CD4-positive, alpha-beta T cell (primary cell): ENCODE measurements around the gene HOXA5. TPM values are rescaled to one million over a fixed set of nuclear protein-coding genes. Genes with fewer than 3 reads are reported as not detected.
A peak's percentile ranks its signal among the peaks of the same experiment; 100 is the strongest.

Experiments
- ATAC-seq: fragments of 200-7000 bp; cut with Tn5 transposase; one replicate; pipeline ENCODE4 v1.10.0; 2022; ENCODE audit warnings: mild to moderate bottlenecking; ENCODE audit not compliant: poor library complexity
- CTCF ChIA-PET: fragments of 350-600 bp; sonication (Branson Sonifier 250); formaldehyde crosslinking; loops from one replicate; lab custom pipeline; 2021; ENCODE audit warnings: antibody characterized with exemption, inconsistent platforms; lab: Charles Lee
- POLR2A ChIA-PET: fragments of 350-600 bp; sonication (Branson Sonifier 250); formaldehyde crosslinking; loops from one replicate; lab custom pipeline; 2021; ENCODE audit warnings: antibody characterized with exemption, inconsistent platforms; lab: Charles Lee
- DNase-seq, 14 experiments: peaks; one replicate each; pipeline ENCODE4 v3.0.0-alpha.2; 2013 to 2020; ENCODE audit warnings: mixed read lengths in 2 of 14
- H3K27ac ChIP-seq, 2 donors: one replicate each; pipeline versions ENCODE4 v1.5.1 to v1.7.0; 2013; ENCODE audit warnings: low read length in 2 of 2, low read depth in 1 of 2, mild to moderate bottlenecking in 1 of 2
- H3K27me3 ChIP-seq, 2 experiments: 1 replicate in 1 of 2; 2 replicates in 1 of 2; pipeline versions ENCODE4 v1.6.1 to v1.7.0; 2013; ENCODE audit warnings: low read length in 2 of 2, control low read depth in 1 of 2, mild to moderate bottlenecking in 1 of 2, moderate library complexity in 1 of 2; ENCODE audit not compliant: insufficient read depth in 2 of 2, control insufficient read depth in 1 of 2
- H3K36me3 ChIP-seq: one replicate; pipeline ENCODE4 v1.6.1; 2013; ENCODE audit warnings: low read length, control low read depth; ENCODE audit not compliant: insufficient read depth
- H3K4me1 ChIP-seq: one replicate; pipeline ENCODE4 v1.6.1; 2013; ENCODE audit warnings: low read length, control low read depth; ENCODE audit not compliant: insufficient read depth
- H3K4me3 ChIP-seq: one replicate; pipeline ENCODE4 v1.5.1; 2013; ENCODE audit warnings: mild to moderate bottlenecking, low read length, moderate library complexity
- H3K9me3 ChIP-seq, 2 experiments: 1 replicate in 1 of 2; 2 replicates in 1 of 2; pipeline versions ENCODE4 v1.6.1 to v1.7.0; 2013; ENCODE audit warnings: low read length in 2 of 2, mild to moderate bottlenecking in 2 of 2, control low read depth in 1 of 2, moderate library complexity in 1 of 2; ENCODE audit not compliant: control insufficient read depth in 1 of 2, insufficient read depth in 1 of 2
- H3K27ac Mint-ChIP-seq: one replicate; pipeline ENCODE4 v1.8.0; 2020; ENCODE audit warnings: mixed read lengths
- H3K27me3 Mint-ChIP-seq: one replicate; pipeline ENCODE4 v1.8.0; 2021; ENCODE audit warnings: mixed read lengths
- H3K36me3 Mint-ChIP-seq: one replicate; pipeline ENCODE4 v1.8.0; 2021; ENCODE audit warnings: low read depth, mixed read lengths
- H3K4me1 Mint-ChIP-seq: one replicate; pipeline ENCODE4 v1.8.0; 2021; ENCODE audit warnings: low read depth, mixed read lengths
- H3K4me3 Mint-ChIP-seq: one replicate; pipeline ENCODE4 v1.8.0; 2020; ENCODE audit warnings: mild to moderate bottlenecking, mixed read lengths
- H3K9me3 Mint-ChIP-seq: one replicate; pipeline ENCODE4 v1.8.0; 2020; ENCODE audit warnings: mixed read lengths
- intact Hi-C, 2 experiments: fragments of 100-400 bp; cut with DNase I in 1 of 2; cut with micrococcal nuclease in 1 of 2; formaldehyde crosslinking; loops; one replicate each; pipeline versions ENCODE4 v1.15.1 to v1.9.0; 2023 to 2025; cut with DNase I, micrococcal nuclease
- total RNA-seq, 174 experiments: library from RNA in 2 of 174; stranded (reverse) in 2 of 174; gene quantifications; one replicate each; pipeline ENCODE4 v1.2.3 and lab custom pipeline; 2021 to 2026
- TF ChIP-seq, protein P1 (sequence below): fragments of 200-600 bp; IDR thresholded peaks from one replicate; pipeline ENCODE4 v1.8.0; 2022; ENCODE audit warnings: antibody characterized with exemption, mild to moderate bottlenecking

HOXA5 gene
- total RNA-seq, 2 experiments from 2014 or later = not detected

DNA sequence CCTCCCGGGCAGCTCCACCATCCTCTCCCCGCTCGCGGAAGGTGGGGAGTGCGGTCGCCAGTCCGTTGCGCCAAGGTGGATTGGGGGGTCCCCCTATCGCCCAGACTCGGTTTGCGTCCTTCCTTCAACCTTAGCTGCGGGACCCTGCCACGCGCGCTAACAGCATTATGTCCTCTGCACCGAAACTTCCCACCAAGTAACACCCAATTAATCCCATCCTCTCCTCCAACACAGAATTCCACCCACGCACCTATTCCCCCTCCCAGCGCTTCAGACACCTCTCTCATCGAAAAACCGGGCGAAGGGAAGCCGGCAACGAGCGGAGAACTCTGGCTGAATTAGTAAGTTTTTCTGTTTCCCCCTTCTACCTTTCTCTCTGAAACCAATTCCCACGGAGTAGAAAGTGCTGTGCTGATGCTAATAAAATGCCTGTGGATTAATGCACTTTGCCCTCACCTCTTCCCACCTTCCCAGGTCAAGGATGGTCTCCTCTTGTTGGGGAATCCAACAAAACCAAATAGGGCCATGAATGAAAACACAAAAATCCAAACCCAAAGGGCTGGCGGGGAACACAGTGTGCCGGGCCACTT lies 8.0 kb upstream of the HOXA5 start:
- Mint-ChIP-seq H3K27me3 (peaks cover 98% of the 10 kb centered on the region), H3K27ac (peak overlapping the region; percentile 24), H3K4me3 (peak overlapping the region; percentile 79), H3K4me1 (peaks cover 57% of the 10 kb centered on the region), H3K9me3 (no peaks in the 10 kb centered on the region), H3K36me3 (no peaks in the 10 kb centered on the region)
- intact Hi-C loops = loop anchor here (2.0 to 5.0 kb wide), 3 partner anchors 17 to 46 kb away; partner anchors contain the start of gene HOXA11 (in 1 of the 2)
- Histone ChIP-seq H3K9me3 (peaks cover 0 to 69% of the 10 kb centered on the region in 2 experiments), H3K4me1 (peaks cover 67% of the 10 kb centered on the region), H3K27me3 (peaks cover 91 to 98% of the 10 kb centered on the region in 2 experiments), H3K27ac (no peak overlapping the region), H3K4me3 (peak overlapping the region; percentile 46), H3K36me3 (no peaks in the 10 kb centered on the region)
- ChIA-PET POLR2A (interaction anchor here (1.5 kb wide), 1 partner anchor 10 kb away, joined by 5 read pairs; no protein-coding TSS in a partner anchor), CTCF (interaction anchor here (1.0 to 4.0 kb wide), 14 partner anchors 10 to 1286 kb away, joined by 3 to 51 read pairs (median 6); partner anchors contain the start of gene HOXA9)
- TF ChIP-seq, protein P1, sequence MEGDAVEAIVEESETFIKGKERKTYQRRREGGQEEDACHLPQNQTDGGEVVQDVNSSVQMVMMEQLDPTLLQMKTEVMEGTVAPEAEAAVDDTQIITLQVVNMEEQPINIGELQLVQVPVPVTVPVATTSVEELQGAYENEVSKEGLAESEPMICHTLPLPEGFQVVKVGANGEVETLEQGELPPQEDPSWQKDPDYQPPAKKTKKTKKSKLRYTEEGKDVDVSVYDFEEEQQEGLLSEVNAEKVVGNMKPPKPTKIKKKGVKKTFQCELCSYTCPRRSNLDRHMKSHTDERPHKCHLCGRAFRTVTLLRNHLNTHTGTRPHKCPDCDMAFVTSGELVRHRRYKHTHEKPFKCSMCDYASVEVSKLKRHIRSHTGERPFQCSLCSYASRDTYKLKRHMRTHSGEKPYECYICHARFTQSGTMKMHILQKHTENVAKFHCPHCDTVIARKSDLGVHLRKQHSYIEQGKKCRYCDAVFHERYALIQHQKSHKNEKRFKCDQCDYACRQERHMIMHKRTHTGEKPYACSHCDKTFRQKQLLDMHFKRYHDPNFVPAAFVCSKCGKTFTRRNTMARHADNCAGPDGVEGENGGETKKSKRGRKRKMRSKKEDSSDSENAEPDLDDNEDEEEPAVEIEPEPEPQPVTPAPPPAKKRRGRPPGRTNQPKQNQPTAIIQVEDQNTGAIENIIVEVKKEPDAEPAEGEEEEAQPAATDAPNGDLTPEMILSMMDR = no peak
- peak; percentile 23 for ATAC-seq
- DNase-seq = no peak

DNA sequence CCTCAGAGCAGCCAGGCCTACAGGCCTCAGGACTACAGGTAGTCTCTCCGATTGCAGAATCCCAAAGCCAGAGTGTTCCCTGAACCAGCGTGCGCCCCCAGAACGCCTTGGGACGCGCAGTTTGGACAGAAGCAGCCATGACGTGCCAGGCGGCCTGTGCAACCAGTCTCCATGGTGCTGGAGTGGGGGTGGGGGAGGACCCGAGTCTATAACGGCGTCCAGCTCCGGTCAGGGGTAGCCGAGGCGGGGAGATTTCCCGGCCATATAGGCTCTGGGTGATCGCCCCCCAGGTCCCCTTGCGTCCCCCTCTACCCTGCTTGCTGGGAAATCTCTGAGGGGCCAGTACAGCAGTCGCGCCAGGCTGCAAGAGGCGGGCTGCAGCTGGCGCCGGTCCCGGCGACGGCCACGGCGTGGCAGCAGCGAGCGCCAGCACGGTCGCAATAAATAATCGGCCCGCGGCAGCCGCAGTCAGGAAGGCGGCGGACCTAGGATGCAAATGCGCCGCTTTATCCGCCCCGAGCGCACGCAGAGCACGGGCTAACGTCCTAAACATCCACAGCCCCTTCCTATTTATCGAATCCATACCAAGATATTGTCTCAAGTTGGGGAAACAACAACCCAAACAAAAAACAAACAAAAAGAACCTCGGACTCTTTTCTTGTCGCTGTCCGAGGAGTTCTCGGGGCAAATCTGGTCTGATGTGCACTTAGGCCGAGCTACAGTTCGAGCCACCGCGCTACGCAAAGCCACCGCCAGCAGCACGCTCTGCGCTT lies 7.3 kb upstream of the HOXA5 start:
- H3K27me3 ChIP-seq = peaks cover 91 to 98% of the 10 kb centered on the region in 2 experiments
- intact Hi-C loops = loop anchor here (2.0 to 5.0 kb wide), 3 partner anchors 18 to 47 kb away; partner anchors contain the start of gene HOXA11 (in 1 of the 2)
- peaks cover 50% of the 10 kb centered on the region for H3K4me1 Mint-ChIP-seq
- peaks cover 0 to 64% of the 10 kb centered on the region in 2 experiments for H3K9me3 ChIP-seq
- H3K27me3 Mint-ChIP-seq = peaks cover 98% of the 10 kb centered on the region
- peak overlapping the region; percentile 46 for H3K4me3 ChIP-seq
- ChIA-PET POLR2A (interaction anchor here (0.6 to 1.5 kb wide), 2 partner anchors 11 to 42 kb away, joined by 4 to 5 read pairs; no protein-coding TSS in a partner anchor), CTCF (interaction anchor here (0.6 to 4.0 kb wide), 25 partner anchors 8 to 1291 kb away, joined by 3 to 51 read pairs (median 3); partner anchors contain the start of gene HOXA9)
- DNase-seq = peak in 13 of 14 experiments; percentile 31 to 86 (median 59)
- peak; percentile 85 for ATAC-seq
- TF ChIP-seq, protein P1 = peak; percentile 85
- no peak overlapping the region for H3K27ac ChIP-seq
- peak overlapping the region; percentile 79 for H3K4me3 Mint-ChIP-seq
- H3K27ac Mint-ChIP-seq = no peak overlapping the region
- H3K9me3 Mint-ChIP-seq = no peaks in the 10 kb centered on the region
- H3K4me1 ChIP-seq = peaks cover 61% of the 10 kb centered on the region
- no peaks in the 10 kb centered on the region for H3K36me3 Mint-ChIP-seq
- H3K36me3 ChIP-seq = no peaks in the 10 kb centered on the region

DNA sequence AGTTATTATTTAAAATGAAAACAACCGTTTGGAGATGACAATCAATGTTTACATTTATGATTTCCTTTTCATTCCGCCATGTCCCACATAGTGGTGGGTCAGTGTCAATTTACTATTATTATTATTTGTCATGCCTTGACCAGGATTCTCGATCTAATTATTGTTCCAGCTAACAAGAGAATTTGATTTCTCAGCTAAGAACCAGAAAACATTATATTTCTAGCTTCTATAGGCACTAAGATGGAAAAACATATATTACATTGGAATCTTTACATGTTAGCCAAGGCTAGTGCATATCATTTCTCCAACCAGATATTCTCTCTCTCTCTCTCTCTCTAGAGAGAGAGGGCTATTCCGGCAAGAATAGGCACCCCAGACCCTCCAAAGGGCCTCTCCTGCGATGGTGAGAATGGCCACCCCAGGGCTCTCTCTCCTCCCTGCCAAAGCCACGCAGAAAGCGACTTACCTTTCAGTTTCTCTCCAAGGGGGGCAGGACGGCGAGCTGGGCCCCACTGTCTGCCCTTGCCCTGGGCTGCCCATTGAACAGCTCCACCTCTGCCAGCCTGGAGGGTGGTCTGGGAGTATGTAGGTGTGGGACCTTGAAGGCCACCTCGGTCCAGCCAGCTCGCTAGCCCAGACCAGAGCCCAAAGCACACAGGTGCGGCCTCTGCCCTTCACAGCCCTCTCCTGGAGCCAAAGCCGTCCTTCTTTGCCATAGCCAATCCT lies 6.5 kb upstream of the HOXA5 start:
- H3K27ac ChIP-seq = no peak overlapping the region
- CTCF ChIA-PET = interaction anchor here (0.6 to 4.0 kb wide), 25 partner anchors 9 to 1290 kb away, joined by 3 to 51 read pairs (median 3); partner anchors contain the start of gene HOXA9
- Mint-ChIP-seq H3K4me1 (peaks cover 43% of the 10 kb centered on the region), H3K27me3 (peaks cover 93% of the 10 kb centered on the region), H3K36me3 (no peaks in the 10 kb centered on the region), H3K27ac (no peak overlapping the region), H3K9me3 (no peaks in the 10 kb centered on the region), H3K4me3 (no peak overlapping the region)
- intact Hi-C loops = loop anchor here (2.0 to 5.0 kb wide), 3 partner anchors 19 to 47 kb away; partner anchors contain the start of gene HOXA11 (in 1 of the 2)
- H3K4me3 ChIP-seq = no peak overlapping the region
- H3K4me1 ChIP-seq = peaks cover 53% of the 10 kb centered on the region
- H3K36me3 ChIP-seq = no peaks in the 10 kb centered on the region
- H3K27me3 ChIP-seq = peaks cover 86 to 95% of the 10 kb centered on the region in 2 experiments
- POLR2A ChIA-PET = interaction anchor here (0.6 to 1.5 kb wide), 2 partner anchors 11 to 43 kb away, joined by 4 to 5 read pairs; no protein-coding TSS in a partner anchor
- peaks cover 0 to 64% of the 10 kb centered on the region in 2 experiments for H3K9me3 ChIP-seq
- no peak for ATAC-seq
- DNase-seq = no peak
- TF ChIP-seq, protein P1 = no peak
